Measurements from ENCODE around the gene VPS11.

The VPS11 gene

GRCh38 chr11:119126675-119127268, 59.2 kb downstream of the VPS11 start:
- no peak for DNase-seq

- DNase-seq, result no peak
These were observed 63.0 kb downstream of the VPS11 start for GRCh38 chr11:119130662-119131061.

Measured in NCI-H524 (cell line).